Measurements from ENCODE around the gene IL4R.
A peak's percentile ranks its signal among the peaks of the same experiment; 100 is the strongest.

IL4R gene

DNA sequence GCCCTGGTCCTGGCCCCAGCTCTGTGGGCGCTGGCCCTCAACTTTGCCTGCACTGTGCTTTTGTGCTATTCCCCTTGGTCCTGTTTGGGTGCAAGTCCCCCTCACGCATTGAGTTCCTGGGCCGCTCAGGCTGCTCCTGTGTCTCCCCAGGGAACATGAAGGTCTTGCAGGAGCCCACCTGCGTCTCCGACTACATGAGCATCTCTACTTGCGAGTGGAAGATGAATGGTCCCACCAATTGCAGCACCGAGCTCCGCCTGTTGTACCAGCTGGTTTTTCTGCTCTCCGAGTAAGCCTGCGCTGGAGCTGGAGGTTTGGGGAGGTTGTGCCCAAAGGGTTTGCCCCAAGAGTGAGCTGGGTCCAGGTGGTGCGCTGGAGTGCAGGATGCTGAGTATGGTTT lies 28.2 kb downstream of the IL4R start:
- H3K27ac ChIP-seq (ENCODE audit: low read length): no peak overlapping the region
- no peak overlapping the region for H3K4me3 ChIP-seq (ENCODE audit: low read length)
- no peaks in the 10 kb centered on the region for H3K27me3 ChIP-seq (ENCODE audit: control insufficient read depth, insufficient read depth, low read length)
- 0 out of 2 replicates have a peak, but pooled peaks cover 1% of the 10 kb centered on the region for H3K4me1 ChIP-seq (ENCODE audit: control insufficient read depth, insufficient read depth, low read length)
- H3K36me3 ChIP-seq (ENCODE audit: control insufficient read depth, insufficient read depth, low read length): peaks cover 14% of the 10 kb centered on the region
- no CpG with 5 or more reads among the region's 11 CpGs for WGBS (ENCODE audit: insufficient coverage, insufficient read length)
- H3K9me3 ChIP-seq (ENCODE audit: control insufficient read depth, insufficient read depth, low read length): no peaks in the 10 kb centered on the region
- no peak for DNase-seq (ENCODE audit: low read depth, low spot score)

DNA sequence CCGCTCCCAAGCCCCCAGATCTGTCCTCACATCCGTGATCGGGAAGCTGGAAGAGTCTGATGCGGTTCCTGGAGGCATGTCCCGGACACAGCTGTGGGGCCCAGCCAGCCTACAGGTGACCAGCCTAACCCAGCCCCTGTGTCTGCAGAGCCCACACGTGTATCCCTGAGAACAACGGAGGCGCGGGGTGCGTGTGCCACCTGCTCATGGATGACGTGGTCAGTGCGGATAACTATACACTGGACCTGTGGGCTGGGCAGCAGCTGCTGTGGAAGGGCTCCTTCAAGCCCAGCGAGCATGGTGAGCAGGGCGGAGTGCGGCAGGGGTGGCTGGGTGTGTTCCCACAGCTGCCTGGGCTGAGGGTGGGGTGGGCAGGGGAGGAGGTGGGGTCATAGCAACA lies 30.9 kb downstream of the IL4R start:
- WGBS (ENCODE audit: insufficient coverage, insufficient read length): no CpG with 5 or more reads among the region's 15 CpGs
- peaks cover 19% of the 10 kb centered on the region for H3K36me3 ChIP-seq (ENCODE audit: control insufficient read depth, insufficient read depth, low read length)
- no peak for DNase-seq (ENCODE audit: low read depth, low spot score)

DNA sequence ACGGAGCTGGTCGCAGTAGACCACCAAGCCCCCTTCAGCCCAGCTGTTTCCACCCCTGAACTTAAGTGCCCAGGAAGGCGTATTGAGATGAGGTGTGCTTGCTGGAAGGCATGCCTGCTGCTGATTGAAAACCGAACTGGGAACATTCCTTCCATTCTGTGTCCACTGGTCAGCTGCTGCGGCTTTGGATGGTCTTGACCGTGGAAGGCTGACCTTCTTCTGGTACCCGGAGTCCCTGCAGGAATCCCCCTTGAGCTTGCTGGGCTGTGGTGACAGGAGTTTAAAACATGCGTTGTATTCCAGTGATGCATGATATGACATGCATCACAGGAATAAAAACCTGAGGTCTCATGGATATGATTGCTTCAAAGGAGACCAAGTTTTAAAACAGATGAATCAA lies 31.4 kb downstream of the IL4R start:
- no CpG with 5 or more reads among the region's 8 CpGs for WGBS (ENCODE audit: insufficient coverage, insufficient read length)
- Histone ChIP-seq H3K36me3 (ENCODE audit: control insufficient read depth, insufficient read depth, low read length) (peaks cover 19% of the 10 kb centered on the region), H3K27ac (ENCODE audit: low read length) (no peak overlapping the region)

More for the DNA sequence above, 30.9 kb downstream of the IL4R start:
- H3K27me3 ChIP-seq (ENCODE audit: control insufficient read depth, insufficient read depth, low read length): no peaks in the 10 kb centered on the region
- no peaks in the 10 kb centered on the region for H3K9me3 ChIP-seq (ENCODE audit: control insufficient read depth, insufficient read depth, low read length)
- H3K4me3 ChIP-seq (ENCODE audit: low read length): no peak overlapping the region
- H3K4me1 ChIP-seq (ENCODE audit: control insufficient read depth, insufficient read depth, low read length): no peaks in the 10 kb centered on the region
- H3K27ac ChIP-seq (ENCODE audit: low read length): no peak overlapping the region

DNA sequence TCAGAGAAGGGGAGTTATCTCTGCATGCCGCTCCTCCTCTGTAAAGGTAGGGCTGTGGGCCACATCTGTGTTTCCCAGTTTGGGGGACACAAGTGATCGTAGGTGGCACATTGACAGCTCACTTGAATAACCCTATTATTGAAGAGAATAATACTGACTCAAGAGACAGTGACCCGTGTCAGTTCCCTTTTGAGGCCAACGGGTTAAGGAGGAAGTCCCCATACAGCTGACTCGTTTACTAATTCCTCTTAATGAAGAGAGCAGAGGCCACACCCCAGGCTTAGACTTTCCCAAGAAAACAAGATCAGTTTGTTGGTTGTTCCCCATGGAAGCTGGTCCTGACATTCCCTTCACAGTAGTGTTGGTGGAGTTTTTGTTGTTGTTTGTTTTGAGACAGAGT lies 33.0 kb downstream of the IL4R start:
- no peak overlapping the region for H3K27ac ChIP-seq (ENCODE audit: low read length)
- DNase-seq (ENCODE audit: low read depth, low spot score): no peak
- peaks cover 19% of the 10 kb centered on the region for H3K36me3 ChIP-seq (ENCODE audit: control insufficient read depth, insufficient read depth, low read length)
- no peaks in the 10 kb centered on the region for H3K9me3 ChIP-seq (ENCODE audit: control insufficient read depth, insufficient read depth, low read length)
- no peaks in the 10 kb centered on the region for H3K4me1 ChIP-seq (ENCODE audit: control insufficient read depth, insufficient read depth, low read length)
- WGBS (ENCODE audit: insufficient coverage, insufficient read length): no CpG with 5 or more reads among the region's 5 CpGs
- no peaks in the 10 kb centered on the region for H3K27me3 ChIP-seq (ENCODE audit: control insufficient read depth, insufficient read depth, low read length)
- no peak overlapping the region for H3K4me3 ChIP-seq (ENCODE audit: low read length)

More for the DNA sequence above, 31.4 kb downstream of the IL4R start:
- no peak overlapping the region for H3K4me3 ChIP-seq (ENCODE audit: low read length)
- H3K9me3 ChIP-seq (ENCODE audit: control insufficient read depth, insufficient read depth, low read length): no peaks in the 10 kb centered on the region
- no peak for DNase-seq (ENCODE audit: low read depth, low spot score)
- H3K27me3 ChIP-seq (ENCODE audit: control insufficient read depth, insufficient read depth, low read length): no peaks in the 10 kb centered on the region
- no peaks in the 10 kb centered on the region for H3K4me1 ChIP-seq (ENCODE audit: control insufficient read depth, insufficient read depth, low read length)

DNA sequence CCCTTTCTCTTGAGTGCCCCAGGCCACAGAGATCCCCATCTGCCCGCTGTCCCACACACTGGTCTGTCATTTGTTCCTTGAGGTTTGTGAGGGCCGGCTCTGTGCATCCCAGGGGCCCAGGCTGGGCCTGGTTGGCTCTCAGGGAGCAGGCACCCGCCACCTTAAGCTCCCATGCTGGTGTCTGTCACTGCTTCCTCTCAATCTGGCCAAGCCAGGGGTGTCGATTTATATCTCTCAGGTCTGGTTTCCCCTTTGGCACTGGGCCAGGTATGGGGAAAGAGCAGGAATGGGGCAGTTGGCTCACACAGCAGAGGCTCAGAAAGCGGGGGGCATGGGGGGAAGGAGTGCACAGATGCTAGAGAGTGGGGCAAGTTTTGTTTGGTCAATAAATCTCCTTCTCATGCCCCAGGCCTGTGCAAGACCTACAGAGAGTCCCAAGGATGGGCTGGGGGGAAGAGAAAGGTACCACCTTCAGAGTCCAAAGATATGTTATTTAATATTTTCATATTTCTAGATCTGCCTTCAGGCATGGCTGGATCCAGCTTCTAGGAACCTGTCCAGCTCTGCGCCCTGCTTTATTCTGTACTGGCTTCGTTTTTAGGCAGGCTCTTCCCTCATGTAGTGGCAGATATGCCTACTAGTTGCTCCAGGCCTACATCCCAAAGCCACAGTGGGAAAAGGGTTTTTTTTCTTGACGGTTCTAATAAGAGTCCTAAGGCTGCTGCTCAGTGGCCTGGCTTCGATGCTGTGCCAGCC lies 34.3 kb downstream of the IL4R start:
- Histone ChIP-seq H3K4me3 (ENCODE audit: low read length) (no peak overlapping the region), H3K27ac (ENCODE audit: low read length) (no peak overlapping the region), H3K9me3 (ENCODE audit: control insufficient read depth, insufficient read depth, low read length) (no peaks in the 10 kb centered on the region), H3K27me3 (ENCODE audit: control insufficient read depth, insufficient read depth, low read length) (no peaks in the 10 kb centered on the region), H3K36me3 (ENCODE audit: control insufficient read depth, insufficient read depth, low read length) (peaks cover 19% of the 10 kb centered on the region), H3K4me1 (ENCODE audit: control insufficient read depth, insufficient read depth, low read length) (no peaks in the 10 kb centered on the region)
- no CpG with 5 or more reads among the region's 9 CpGs for WGBS (ENCODE audit: insufficient coverage, insufficient read length)
- DNase-seq (ENCODE audit: low read depth, low spot score): no peak

DNA sequence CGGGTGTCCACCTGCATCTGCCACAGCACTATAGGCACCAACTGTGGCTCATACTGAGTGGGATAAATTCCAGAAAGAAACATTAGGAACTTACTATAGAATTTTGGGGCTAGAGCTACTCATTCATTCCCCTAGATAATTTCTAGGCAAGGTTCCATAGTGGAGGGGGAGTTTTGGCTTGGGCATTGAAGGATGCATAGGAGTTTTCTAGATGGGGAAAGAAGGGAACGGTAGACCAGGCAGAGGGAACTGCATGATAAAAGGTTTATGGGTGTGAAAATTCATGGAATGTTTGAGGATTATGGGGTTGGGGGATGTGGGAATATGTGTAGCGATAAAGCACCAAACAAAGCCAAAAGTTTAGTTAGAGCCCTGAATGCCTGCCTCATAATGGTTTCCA lies 35.5 kb downstream of the IL4R start:
- WGBS (ENCODE audit: insufficient coverage, insufficient read length): 100% methylated on average over 1 of the region's 3 CpGs
- Histone ChIP-seq H3K4me3 (ENCODE audit: low read length) (no peak overlapping the region), H3K36me3 (ENCODE audit: control insufficient read depth, insufficient read depth, low read length) (peaks cover 19% of the 10 kb centered on the region), H3K27me3 (ENCODE audit: control insufficient read depth, insufficient read depth, low read length) (no peaks in the 10 kb centered on the region), H3K27ac (ENCODE audit: low read length) (no peak overlapping the region), H3K4me1 (ENCODE audit: control insufficient read depth, insufficient read depth, low read length) (no peaks in the 10 kb centered on the region), H3K9me3 (ENCODE audit: control insufficient read depth, insufficient read depth, low read length) (no peaks in the 10 kb centered on the region)
- DNase-seq (ENCODE audit: low read depth, low spot score): no peak

DNA sequence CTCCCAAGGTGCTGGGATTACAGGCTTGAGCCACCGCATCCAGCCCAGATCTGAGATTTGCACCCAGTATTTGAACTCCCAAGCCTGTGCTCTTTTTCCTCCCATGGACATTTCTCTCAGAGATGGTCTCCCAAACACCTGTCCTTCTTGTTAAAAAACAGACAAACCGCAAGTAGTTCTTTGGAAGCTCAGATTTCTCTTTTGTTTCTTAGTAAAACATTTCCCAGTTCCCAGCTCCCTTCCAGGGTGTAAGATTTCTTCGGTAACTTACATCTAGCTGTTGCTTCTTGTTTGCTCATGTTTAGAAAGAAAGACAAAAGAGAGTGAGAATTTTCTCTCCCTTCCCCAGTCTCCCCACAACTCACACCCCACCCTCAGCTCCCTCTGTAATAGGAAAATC lies 36.2 kb downstream of the IL4R start:
- Histone ChIP-seq H3K4me1 (ENCODE audit: control insufficient read depth, insufficient read depth, low read length) (no peaks in the 10 kb centered on the region), H3K27ac (ENCODE audit: low read length) (no peak overlapping the region), H3K36me3 (ENCODE audit: control insufficient read depth, insufficient read depth, low read length) (peaks cover 14% of the 10 kb centered on the region; the same call in 1 of the 2 replicates), H3K9me3 (ENCODE audit: control insufficient read depth, insufficient read depth, low read length) (no peaks in the 10 kb centered on the region), H3K4me3 (ENCODE audit: low read length) (no peak overlapping the region), H3K27me3 (ENCODE audit: control insufficient read depth, insufficient read depth, low read length) (no peaks in the 10 kb centered on the region)
- DNase-seq (ENCODE audit: low read depth, low spot score): no peak
- no CpG with 5 or more reads among the region's 3 CpGs for WGBS (ENCODE audit: insufficient coverage, insufficient read length)

DNA sequence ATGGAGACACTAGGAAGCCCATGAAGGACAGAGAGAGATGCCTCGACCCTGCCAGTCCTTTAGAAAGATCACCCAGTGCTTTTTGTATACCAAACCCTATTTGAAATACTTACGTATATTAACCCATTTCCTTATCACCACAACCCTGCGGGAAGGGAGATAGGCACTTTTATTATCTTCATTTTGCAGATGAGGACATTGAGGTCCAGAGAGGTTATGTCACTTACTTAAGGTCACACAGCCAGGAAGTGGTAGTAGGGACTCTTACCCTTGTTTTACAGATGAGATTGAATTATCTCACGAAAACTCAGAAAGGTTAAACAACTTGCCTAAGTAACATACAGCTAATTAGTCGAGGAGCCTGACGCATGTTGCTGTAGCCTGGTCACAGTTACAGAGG lies 38.2 kb downstream of the IL4R start:
- H3K9me3 ChIP-seq (ENCODE audit: control insufficient read depth, insufficient read depth, low read length): no peaks in the 10 kb centered on the region
- no peak overlapping the region for H3K4me3 ChIP-seq (ENCODE audit: low read length)
- no CpG with 5 or more reads among the region's 6 CpGs for WGBS (ENCODE audit: insufficient coverage, insufficient read length)
- no peaks in the 10 kb centered on the region for H3K4me1 ChIP-seq (ENCODE audit: control insufficient read depth, insufficient read depth, low read length)
- no peak for DNase-seq (ENCODE audit: low read depth, low spot score)
- H3K27ac ChIP-seq (ENCODE audit: low read length): no peak overlapping the region
- no peaks in the 10 kb centered on the region for H3K27me3 ChIP-seq (ENCODE audit: control insufficient read depth, insufficient read depth, low read length)
- peaks cover 8% of the 10 kb centered on the region; the same call in 1 of the 2 replicates for H3K36me3 ChIP-seq (ENCODE audit: control insufficient read depth, insufficient read depth, low read length)

DNA sequence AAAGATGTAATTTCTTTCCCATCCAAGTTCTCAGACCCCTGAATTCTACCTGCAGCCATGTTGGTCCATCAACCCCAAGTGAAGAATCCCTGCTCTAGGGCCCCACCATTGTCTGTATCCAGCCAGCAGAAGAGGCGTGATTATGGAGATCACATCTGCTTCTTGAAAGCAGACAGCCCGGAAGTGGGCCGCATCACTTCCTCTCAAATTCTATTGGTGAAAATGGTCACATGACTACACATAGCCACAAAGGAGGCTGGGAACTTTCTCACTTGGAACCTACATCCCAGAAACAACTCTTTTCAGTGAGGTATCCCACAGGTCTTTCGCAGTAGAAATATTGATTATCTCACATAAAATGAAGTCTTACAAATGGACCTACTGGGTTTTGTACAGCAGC lies 40.1 kb downstream of the IL4R start:
- no peaks in the 10 kb centered on the region for H3K27me3 ChIP-seq (ENCODE audit: control insufficient read depth, insufficient read depth, low read length)
- no peak for DNase-seq (ENCODE audit: low read depth, low spot score)
- H3K27ac ChIP-seq (ENCODE audit: low read length): no peak overlapping the region
- 0 out of 2 replicates have a peak, but pooled peaks cover 4% of the 10 kb centered on the region for H3K36me3 ChIP-seq (ENCODE audit: control insufficient read depth, insufficient read depth, low read length)
- no peak overlapping the region for H3K4me3 ChIP-seq (ENCODE audit: low read length)
- no peaks in the 10 kb centered on the region for H3K4me1 ChIP-seq (ENCODE audit: control insufficient read depth, insufficient read depth, low read length)
- no CpG with 5 or more reads among the region's 4 CpGs for WGBS (ENCODE audit: insufficient coverage, insufficient read length)
- H3K9me3 ChIP-seq (ENCODE audit: control insufficient read depth, insufficient read depth, low read length): no peaks in the 10 kb centered on the region

DNA sequence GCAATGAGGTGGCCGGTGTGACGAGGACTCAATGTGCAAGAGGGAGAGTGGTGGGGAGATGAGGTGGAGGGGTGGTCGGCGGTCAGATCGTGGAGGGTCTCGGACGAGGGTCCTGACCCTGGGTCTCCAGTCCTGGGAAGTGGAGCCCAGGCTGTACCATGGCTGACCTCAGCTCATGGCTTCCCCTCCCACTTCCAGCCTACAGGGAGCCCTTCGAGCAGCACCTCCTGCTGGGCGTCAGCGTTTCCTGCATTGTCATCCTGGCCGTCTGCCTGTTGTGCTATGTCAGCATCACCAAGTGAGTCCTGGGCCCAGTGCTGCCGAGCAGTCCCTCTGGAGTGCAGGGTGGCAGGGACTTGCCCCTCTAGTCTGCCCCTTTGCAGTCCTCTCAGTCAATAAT lies 41.8 kb downstream of the IL4R start:
- no peaks in the 10 kb centered on the region for H3K4me1 ChIP-seq (ENCODE audit: control insufficient read depth, insufficient read depth, low read length)
- no peak overlapping the region for H3K4me3 ChIP-seq (ENCODE audit: low read length)
- WGBS (ENCODE audit: insufficient coverage, insufficient read length): no CpG with 5 or more reads among the region's 12 CpGs
- no peaks in the 10 kb centered on the region for H3K9me3 ChIP-seq (ENCODE audit: control insufficient read depth, insufficient read depth, low read length)
- H3K36me3 ChIP-seq (ENCODE audit: control insufficient read depth, insufficient read depth, low read length): 0 out of 2 replicates have a peak, but pooled peaks cover 4% of the 10 kb centered on the region
- H3K27me3 ChIP-seq (ENCODE audit: control insufficient read depth, insufficient read depth, low read length): no peaks in the 10 kb centered on the region
- DNase-seq (ENCODE audit: low read depth, low spot score): peak; percentile 41
- H3K27ac ChIP-seq (ENCODE audit: low read length): no peak overlapping the region

DNA sequence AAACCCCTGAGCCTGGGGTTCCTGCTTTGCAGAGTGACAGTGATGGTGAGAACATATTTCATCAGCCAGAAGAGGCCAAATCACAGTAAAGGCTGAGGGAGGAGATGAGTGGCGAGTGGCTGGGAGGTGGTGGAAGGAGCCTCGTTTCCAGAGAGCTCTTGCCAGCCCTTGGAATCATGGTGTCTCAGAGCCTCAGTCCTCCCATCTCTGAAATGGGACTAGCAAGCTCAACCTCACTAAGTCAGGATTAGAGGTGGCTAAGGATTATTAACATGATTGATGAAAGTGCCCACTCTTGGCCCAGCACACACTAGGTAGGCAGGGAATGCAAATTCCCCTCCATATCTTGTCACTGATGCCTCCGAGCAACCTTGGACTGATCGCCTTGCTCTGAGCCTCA lies 43.0 kb downstream of the IL4R start:
- H3K4me3 ChIP-seq (ENCODE audit: low read length): no peak overlapping the region
- H3K9me3 ChIP-seq (ENCODE audit: control insufficient read depth, insufficient read depth, low read length): no peaks in the 10 kb centered on the region
- no peak for DNase-seq (ENCODE audit: low read depth, low spot score)
- no peaks in the 10 kb centered on the region for H3K4me1 ChIP-seq (ENCODE audit: control insufficient read depth, insufficient read depth, low read length)
- H3K27ac ChIP-seq (ENCODE audit: low read length): no peak overlapping the region
- no peaks in the 10 kb centered on the region for H3K27me3 ChIP-seq (ENCODE audit: control insufficient read depth, insufficient read depth, low read length)
- no CpG with 5 or more reads among the region's 4 CpGs for WGBS (ENCODE audit: insufficient coverage, insufficient read length)
- H3K36me3 ChIP-seq (ENCODE audit: control insufficient read depth, insufficient read depth, low read length): 0 out of 2 replicates have a peak, but pooled peaks cover 4% of the 10 kb centered on the region

Data from iPS DF 6.9 (cell line).